Measurements from ENCODE around the gene STK24.

The STK24 gene

GRCh38 chr13:98547455-98547854 lies 29.5 kb downstream of the STK24 start:
- H3K4me1 ChIP-seq (ENCODE audit: insufficient read depth, low read length): peaks cover 22% of the 10 kb centered on the region
- no peak overlapping the region for H3K4me3 ChIP-seq (ENCODE audit: low read length)
- no peak overlapping the region for H3K27ac ChIP-seq (ENCODE audit: low read length)
- no peaks in the 10 kb centered on the region for H3K27me3 ChIP-seq (ENCODE audit: insufficient read depth, low read length)
- no peaks in the 10 kb centered on the region for H3K9me3 ChIP-seq (ENCODE audit: insufficient read depth, low read depth, low read length)
- H3K9ac ChIP-seq (ENCODE audit: low read depth, low read length): no peak overlapping the region
- peaks cover 19% of the 10 kb centered on the region for H3K36me3 ChIP-seq (ENCODE audit: insufficient read depth, low read depth, low read length)

GRCh38 chr13:98546402-98546801 lies 30.5 kb downstream of the STK24 start:
- H3K36me3 ChIP-seq (ENCODE audit: insufficient read depth, low read depth, low read length): peaks cover 14% of the 10 kb centered on the region
- peaks cover 26% of the 10 kb centered on the region for H3K4me1 ChIP-seq (ENCODE audit: insufficient read depth, low read length)
- H3K27me3 ChIP-seq (ENCODE audit: insufficient read depth, low read length): no peaks in the 10 kb centered on the region
- H3K9me3 ChIP-seq (ENCODE audit: insufficient read depth, low read depth, low read length): no peaks in the 10 kb centered on the region
- H3K27ac ChIP-seq (ENCODE audit: low read length): no peak overlapping the region
- H3K9ac ChIP-seq (ENCODE audit: low read depth, low read length): no peak overlapping the region
- no peak overlapping the region for H3K4me3 ChIP-seq (ENCODE audit: low read length)

- Histone ChIP-seq H3K27ac (ENCODE audit: low read length) (no peak overlapping the region), H3K4me3 (ENCODE audit: low read length) (no peak overlapping the region), H3K9me3 (ENCODE audit: insufficient read depth, low read depth, low read length) (no peaks in the 10 kb centered on the region), H3K27me3 (ENCODE audit: insufficient read depth, low read length) (no peaks in the 10 kb centered on the region), H3K36me3 (ENCODE audit: insufficient read depth, low read depth, low read length) (peaks cover 8% of the 10 kb centered on the region), H3K4me1 (ENCODE audit: insufficient read depth, low read length) (peaks cover 32% of the 10 kb centered on the region), H3K9ac (ENCODE audit: low read depth, low read length) (no peak overlapping the region; the same call in 1 of the 2 replicates)
Measured at GRCh38 chr13:98544104-98544710, 32.7 kb downstream of the STK24 start.

GRCh38 chr13:98543378-98544103 lies 33.4 kb downstream of the STK24 start:
- peak overlapping the region; percentile 34; the same call in 1 of the 2 replicates for H3K9ac ChIP-seq (ENCODE audit: low read depth, low read length)
- H3K27ac ChIP-seq (ENCODE audit: low read length): peak overlapping the region; percentile 29
- no peaks in the 10 kb centered on the region for H3K27me3 ChIP-seq (ENCODE audit: insufficient read depth, low read length)
- peaks cover 32% of the 10 kb centered on the region for H3K4me1 ChIP-seq (ENCODE audit: insufficient read depth, low read length)
- H3K9me3 ChIP-seq (ENCODE audit: insufficient read depth, low read depth, low read length): no peaks in the 10 kb centered on the region
- peaks cover 9% of the 10 kb centered on the region; the same call in 1 of the 2 replicates for H3K36me3 ChIP-seq (ENCODE audit: insufficient read depth, low read depth, low read length)
- H3K4me3 ChIP-seq (ENCODE audit: low read length): no peak overlapping the region

- Histone ChIP-seq H3K9ac (ENCODE audit: low read depth, low read length) (0 out of 2 replicates have a peak overlapping the region, but pooled peaks have one; percentile 34), H3K4me1 (ENCODE audit: insufficient read depth, low read length) (peaks cover 32% of the 10 kb centered on the region), H3K27ac (ENCODE audit: low read length) (peak overlapping the region; percentile 29)
Measured at GRCh38 chr13:98542568-98543377, 34.1 kb downstream of the STK24 start.

GRCh38 chr13:98541701-98542203 lies 35.2 kb downstream of the STK24 start:
- peaks cover 32% of the 10 kb centered on the region for H3K4me1 ChIP-seq (ENCODE audit: insufficient read depth, low read length)
- H3K27ac ChIP-seq (ENCODE audit: low read length): no peak overlapping the region

More at GRCh38 chr13:98542568-98543377, 34.1 kb downstream of the STK24 start:
- Histone ChIP-seq H3K9me3 (ENCODE audit: insufficient read depth, low read depth, low read length) (no peaks in the 10 kb centered on the region), H3K36me3 (ENCODE audit: insufficient read depth, low read depth, low read length) (peaks cover 11% of the 10 kb centered on the region; the same call in 1 of the 2 replicates), H3K4me3 (ENCODE audit: low read length) (no peak overlapping the region), H3K27me3 (ENCODE audit: insufficient read depth, low read length) (no peaks in the 10 kb centered on the region)

GRCh38 chr13:98541191-98541590 lies 35.7 kb downstream of the STK24 start:
- Histone ChIP-seq H3K9me3 (ENCODE audit: insufficient read depth, low read depth, low read length) (no peaks in the 10 kb centered on the region), H3K36me3 (ENCODE audit: insufficient read depth, low read depth, low read length) (peaks cover 11% of the 10 kb centered on the region; the same call in 1 of the 2 replicates), H3K27ac (ENCODE audit: low read length) (no peak overlapping the region), H3K9ac (ENCODE audit: low read depth, low read length) (no peak overlapping the region), H3K4me1 (ENCODE audit: insufficient read depth, low read length) (peaks cover 32% of the 10 kb centered on the region), H3K4me3 (ENCODE audit: low read length) (no peak overlapping the region), H3K27me3 (ENCODE audit: insufficient read depth, low read length) (no peaks in the 10 kb centered on the region)

More at GRCh38 chr13:98541701-98542203, 35.2 kb downstream of the STK24 start:
- H3K36me3 ChIP-seq (ENCODE audit: insufficient read depth, low read depth, low read length): peaks cover 11% of the 10 kb centered on the region; the same call in 1 of the 2 replicates
- H3K27me3 ChIP-seq (ENCODE audit: insufficient read depth, low read length): no peaks in the 10 kb centered on the region
- H3K4me3 ChIP-seq (ENCODE audit: low read length): no peak overlapping the region
- no peak overlapping the region for H3K9ac ChIP-seq (ENCODE audit: low read depth, low read length)
- no peaks in the 10 kb centered on the region for H3K9me3 ChIP-seq (ENCODE audit: insufficient read depth, low read depth, low read length)

GRCh38 chr13:98540476-98540875 lies 36.4 kb downstream of the STK24 start:
- no peaks in the 10 kb centered on the region for H3K27me3 ChIP-seq (ENCODE audit: insufficient read depth, low read length)
- H3K9me3 ChIP-seq (ENCODE audit: insufficient read depth, low read depth, low read length): no peaks in the 10 kb centered on the region
- H3K36me3 ChIP-seq (ENCODE audit: insufficient read depth, low read depth, low read length): peaks cover 11% of the 10 kb centered on the region; the same call in 1 of the 2 replicates
- H3K4me1 ChIP-seq (ENCODE audit: insufficient read depth, low read length): peaks cover 35% of the 10 kb centered on the region
- no peak overlapping the region for H3K27ac ChIP-seq (ENCODE audit: low read length)
- no peak overlapping the region for H3K9ac ChIP-seq (ENCODE audit: low read depth, low read length)
- H3K4me3 ChIP-seq (ENCODE audit: low read length): no peak overlapping the region

GRCh38 chr13:98539666-98540065 lies 37.2 kb downstream of the STK24 start:
- H3K4me1 ChIP-seq (ENCODE audit: insufficient read depth, low read length): peaks cover 34% of the 10 kb centered on the region
- H3K27ac ChIP-seq (ENCODE audit: low read length): no peak overlapping the region
- no peak overlapping the region for H3K4me3 ChIP-seq (ENCODE audit: low read length)
- peaks cover 11% of the 10 kb centered on the region; the same call in 1 of the 2 replicates for H3K36me3 ChIP-seq (ENCODE audit: insufficient read depth, low read depth, low read length)
- no peaks in the 10 kb centered on the region for H3K27me3 ChIP-seq (ENCODE audit: insufficient read depth, low read length)
- H3K9ac ChIP-seq (ENCODE audit: low read depth, low read length): no peak overlapping the region
- no peaks in the 10 kb centered on the region for H3K9me3 ChIP-seq (ENCODE audit: insufficient read depth, low read depth, low read length)

GRCh38 chr13:98538876-98539275 lies 38.0 kb downstream of the STK24 start:
- Histone ChIP-seq H3K36me3 (ENCODE audit: insufficient read depth, low read depth, low read length) (peaks cover 11% of the 10 kb centered on the region; the same call in 1 of the 2 replicates), H3K4me1 (ENCODE audit: insufficient read depth, low read length) (peaks cover 27% of the 10 kb centered on the region), H3K27me3 (ENCODE audit: insufficient read depth, low read length) (no peaks in the 10 kb centered on the region), H3K9ac (ENCODE audit: low read depth, low read length) (no peak overlapping the region), H3K27ac (ENCODE audit: low read length) (no peak overlapping the region), H3K4me3 (ENCODE audit: low read length) (no peak overlapping the region), H3K9me3 (ENCODE audit: insufficient read depth, low read depth, low read length) (no peaks in the 10 kb centered on the region)

- no peaks in the 10 kb centered on the region for H3K9me3 ChIP-seq (ENCODE audit: insufficient read depth, low read depth, low read length)
- no peak overlapping the region for H3K4me3 ChIP-seq (ENCODE audit: low read length)
- H3K27me3 ChIP-seq (ENCODE audit: insufficient read depth, low read length): no peaks in the 10 kb centered on the region
- H3K36me3 ChIP-seq (ENCODE audit: insufficient read depth, low read depth, low read length): peaks cover 11% of the 10 kb centered on the region; the same call in 1 of the 2 replicates
- H3K9ac ChIP-seq (ENCODE audit: low read depth, low read length): no peak overlapping the region
- H3K4me1 ChIP-seq (ENCODE audit: insufficient read depth, low read length): peaks cover 16% of the 10 kb centered on the region
- no peak overlapping the region for H3K27ac ChIP-seq (ENCODE audit: low read length)
Measured at GRCh38 chr13:98537740-98538139, 39.2 kb downstream of the STK24 start.

Measured in iPS-20b (cell line).